ENCODE measurements around the gene TEX14. TPM values are rescaled to one million over a fixed set of nuclear protein-coding genes. Genes with fewer than 3 reads are reported as not detected.
A peak's percentile ranks its signal among the peaks of the same experiment; 100 is the strongest.

The TEX14 gene
- total RNA-seq, 1 donor from 2014 or later = 0.20 TPM

GRCh38 chr17:58531661-58532554, 159.9 kb downstream of the TEX14 start:
- no peak for TF ChIP-seq CTCF (IDR thresholded peaks at IDR 0.05; ENCODE audit: partially characterized antibody, unreplicated experiment)
- Mint-ChIP-seq H3K27me3 (ENCODE audit: unreplicated experiment) (peaks cover 13% of the 10 kb centered on the region), H3K9me3 (ENCODE audit: unreplicated experiment) (peaks cover 4% of the 10 kb centered on the region), H3K36me3 (ENCODE audit: unreplicated experiment) (no peaks in the 10 kb centered on the region), H3K4me1 (ENCODE audit: low read depth, unreplicated experiment) (peaks cover 23% of the 10 kb centered on the region), H3K27ac (ENCODE audit: unreplicated experiment) (peak overlapping the region; percentile 33), H3K4me3 (ENCODE audit: unreplicated experiment) (peak overlapping the region; percentile 79)
- peak; percentile 74 for DNase-seq

DNA sequence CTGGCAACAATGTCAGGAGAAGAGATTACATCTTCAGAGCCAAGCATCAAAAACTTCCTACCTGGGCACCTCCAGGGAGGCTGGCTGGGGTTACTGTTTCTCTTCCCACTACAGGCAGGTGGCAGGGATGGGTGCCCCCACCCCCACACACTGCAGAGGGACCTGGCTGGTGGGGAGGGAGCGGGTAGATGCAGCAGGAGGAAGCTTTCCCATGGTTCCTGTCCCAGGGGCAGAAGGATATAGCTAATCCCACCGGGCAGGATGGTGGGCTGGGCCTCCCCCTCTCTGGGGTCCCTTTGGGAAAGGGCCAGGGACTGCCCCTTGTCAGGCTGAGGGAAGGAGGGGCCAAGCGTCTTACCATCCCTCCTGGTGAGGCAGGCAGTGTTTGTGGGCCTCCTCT, 160.7 kb downstream of the TEX14 start:
- Mint-ChIP-seq H3K4me3 (ENCODE audit: unreplicated experiment) (peak overlapping the region; percentile 72), H3K4me1 (ENCODE audit: low read depth, unreplicated experiment) (peaks cover 20% of the 10 kb centered on the region), H3K27me3 (ENCODE audit: unreplicated experiment) (peaks cover 10% of the 10 kb centered on the region), H3K27ac (ENCODE audit: unreplicated experiment) (no peak overlapping the region), H3K9me3 (ENCODE audit: unreplicated experiment) (peaks cover 4% of the 10 kb centered on the region), H3K36me3 (ENCODE audit: unreplicated experiment) (no peaks in the 10 kb centered on the region)
- no peak for DNase-seq
- no peak for TF ChIP-seq CTCF (IDR thresholded peaks at IDR 0.05; ENCODE audit: partially characterized antibody, unreplicated experiment)

- Mint-ChIP-seq H3K27me3 (ENCODE audit: unreplicated experiment) (peaks cover 9% of the 10 kb centered on the region), H3K27ac (ENCODE audit: unreplicated experiment) (no peak overlapping the region), H3K36me3 (ENCODE audit: unreplicated experiment) (no peaks in the 10 kb centered on the region), H3K4me3 (ENCODE audit: unreplicated experiment) (peak overlapping the region; percentile 72), H3K9me3 (ENCODE audit: unreplicated experiment) (peaks cover 4% of the 10 kb centered on the region), H3K4me1 (ENCODE audit: low read depth, unreplicated experiment) (peaks cover 16% of the 10 kb centered on the region)
- DNase-seq = no peak
- no peak for TF ChIP-seq CTCF (IDR thresholded peaks at IDR 0.05; ENCODE audit: partially characterized antibody, unreplicated experiment)
Observed at GRCh38 chr17:58530655-58531054, 161.2 kb downstream of the TEX14 start.

DNA sequence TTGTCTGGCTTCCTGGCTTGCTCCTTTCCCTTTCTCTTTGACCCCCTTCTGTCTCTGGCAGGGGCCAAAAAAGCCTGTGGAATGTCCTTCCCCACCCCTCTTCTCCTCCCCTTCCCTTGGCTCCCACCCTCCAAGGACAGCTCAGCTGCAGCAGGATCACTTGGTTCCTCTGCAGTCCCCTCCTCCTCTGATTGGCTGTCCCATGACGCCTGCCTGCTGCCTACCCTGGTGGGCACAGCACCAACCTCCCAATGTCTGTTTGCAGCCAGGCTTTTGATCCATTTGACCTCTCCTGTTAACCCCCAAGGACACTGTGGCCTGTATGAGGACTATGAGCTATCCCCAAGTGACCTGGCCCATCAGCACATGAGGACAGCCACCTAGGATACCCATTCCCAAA, 162.6 kb downstream of the TEX14 start:
- Mint-ChIP-seq H3K36me3 (ENCODE audit: unreplicated experiment) (no peaks in the 10 kb centered on the region), H3K27me3 (ENCODE audit: unreplicated experiment) (peaks cover 6% of the 10 kb centered on the region), H3K4me3 (ENCODE audit: unreplicated experiment) (no peak overlapping the region), H3K27ac (ENCODE audit: unreplicated experiment) (no peak overlapping the region), H3K4me1 (ENCODE audit: low read depth, unreplicated experiment) (peaks cover 10% of the 10 kb centered on the region), H3K9me3 (ENCODE audit: unreplicated experiment) (no peaks in the 10 kb centered on the region)
- no peak for TF ChIP-seq CTCF (IDR thresholded peaks at IDR 0.05; ENCODE audit: partially characterized antibody, unreplicated experiment)
- DNase-seq = no peak

DNA sequence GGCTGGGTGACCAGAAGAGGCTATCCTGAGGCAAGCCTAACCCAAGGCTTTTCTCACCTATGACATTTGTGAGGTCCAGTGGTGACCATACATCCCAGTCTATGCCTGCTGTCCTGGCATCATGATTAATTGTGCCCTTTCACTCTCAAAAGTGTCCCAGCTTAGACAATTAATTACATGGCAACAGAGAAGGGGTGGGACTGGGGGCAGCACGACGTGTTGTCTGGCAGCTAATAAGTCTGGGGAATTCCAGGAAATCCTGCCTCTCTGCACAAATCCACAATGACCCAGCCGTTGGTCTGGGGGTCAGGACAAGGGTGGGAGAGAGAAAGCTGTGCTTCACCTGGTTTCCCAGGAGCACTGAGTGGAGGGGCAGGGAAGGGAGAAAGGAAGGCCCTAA, 163.4 kb downstream of the TEX14 start:
- Mint-ChIP-seq H3K4me3 (ENCODE audit: unreplicated experiment) (no peak overlapping the region), H3K27me3 (ENCODE audit: unreplicated experiment) (peaks cover 6% of the 10 kb centered on the region), H3K36me3 (ENCODE audit: unreplicated experiment) (no peaks in the 10 kb centered on the region), H3K9me3 (ENCODE audit: unreplicated experiment) (no peaks in the 10 kb centered on the region), H3K4me1 (ENCODE audit: low read depth, unreplicated experiment) (peaks cover 10% of the 10 kb centered on the region), H3K27ac (ENCODE audit: unreplicated experiment) (no peak overlapping the region)
- no peak for DNase-seq
- no peak for TF ChIP-seq CTCF (IDR thresholded peaks at IDR 0.05; ENCODE audit: partially characterized antibody, unreplicated experiment)

All from glutamatergic neuron (in vitro differentiated cells).